ENCODE results near the gene SKI. TPM values are rescaled to one million over a fixed set of nuclear protein-coding genes. Genes with fewer than 3 reads are reported as not detected.

Gene SKI
- total RNA-seq, 2 experiments from 2014 or later, result 286 to 324 TPM

- no peak for DNase-seq
- CTCF ChIA-PET, result no interaction called here
- intact Hi-C loops (cut with DNase I, micrococcal nuclease), result no loop called here
- no peak overlapping the region for H3K27ac ChIP-seq (ENCODE audit: low read depth in 1 of 2, low read length in 2 of 2)
- Mint-ChIP-seq H3K9me3 (no peaks in the 10 kb centered on the region), H3K27me3 (no peaks in the 10 kb centered on the region), H3K4me3 (no peak overlapping the region), H3K4me1 (ENCODE audit: low read depth) (no peaks in the 10 kb centered on the region), H3K36me3 (ENCODE audit: low read depth) (peaks cover 15% of the 10 kb centered on the region), H3K27ac (no peak overlapping the region)
- no peak overlapping the region for H3K4me3 ChIP-seq (ENCODE audit: low read length)
- no peaks in the 10 kb centered on the region for H3K4me1 ChIP-seq (ENCODE audit: insufficient read depth, low read length)
- peaks cover 18% of the 10 kb centered on the region for H3K36me3 ChIP-seq (ENCODE audit: insufficient read depth, low read length)
- no peak for TF ChIP-seq CTCF (IDR thresholded peaks at IDR 0.05)
- no peaks in the 10 kb centered on the region for H3K27me3 ChIP-seq (ENCODE audit: control insufficient read depth in 1 of 2, insufficient read depth in 2 of 2, low read length in 2 of 2)
- H3K9me3 ChIP-seq (ENCODE audit: control insufficient read depth in 1 of 2, insufficient read depth in 1 of 2, low read length in 2 of 2), result no peaks in the 10 kb centered on the region
- no peak for ATAC-seq (ENCODE audit: poor library complexity)
- POLR2A ChIA-PET, result no interaction called here
Measured at GRCh38 chr1:2180297-2181245, 47.5 kb upstream of the SKI start.

GRCh38 chr1:2181271-2181670 is 46.8 kb upstream of the SKI start:
- TF ChIP-seq CTCF (IDR thresholded peaks at IDR 0.05), result no peak
- intact Hi-C loops (cut with DNase I, micrococcal nuclease), result no loop called here
- Mint-ChIP-seq H3K27me3 (no peaks in the 10 kb centered on the region), H3K4me1 (ENCODE audit: low read depth) (no peaks in the 10 kb centered on the region), H3K36me3 (ENCODE audit: low read depth) (peaks cover 17% of the 10 kb centered on the region), H3K27ac (no peak overlapping the region), H3K9me3 (no peaks in the 10 kb centered on the region), H3K4me3 (no peak overlapping the region)
- Histone ChIP-seq H3K9me3 (ENCODE audit: control insufficient read depth in 1 of 2, insufficient read depth in 1 of 2, low read length in 2 of 2) (no peaks in the 10 kb centered on the region), H3K27ac (ENCODE audit: low read depth in 1 of 2, low read length in 2 of 2) (no peak overlapping the region), H3K27me3 (ENCODE audit: control insufficient read depth in 1 of 2, insufficient read depth in 2 of 2, low read length in 2 of 2) (no peaks in the 10 kb centered on the region), H3K36me3 (ENCODE audit: insufficient read depth, low read length) (peaks cover 18% of the 10 kb centered on the region), H3K4me1 (ENCODE audit: insufficient read depth, low read length) (no peaks in the 10 kb centered on the region), H3K4me3 (ENCODE audit: low read length) (no peak overlapping the region)
- ATAC-seq (ENCODE audit: poor library complexity) (no peak), DNase-seq (no peak)
- CTCF ChIA-PET, result no interaction called here
- POLR2A ChIA-PET, result no interaction called here

GRCh38 chr1:2181752-2182151 is 46.4 kb upstream of the SKI start:
- no peak for TF ChIP-seq CTCF (IDR thresholded peaks at IDR 0.05)
- no peak overlapping the region for H3K27ac Mint-ChIP-seq
- Histone ChIP-seq H3K27me3 (ENCODE audit: control insufficient read depth in 1 of 2, insufficient read depth in 2 of 2, low read length in 2 of 2) (no peaks in the 10 kb centered on the region), H3K36me3 (ENCODE audit: insufficient read depth, low read length) (peaks cover 18% of the 10 kb centered on the region), H3K4me3 (ENCODE audit: low read length) (no peak overlapping the region), H3K9me3 (ENCODE audit: control insufficient read depth in 1 of 2, insufficient read depth in 1 of 2, low read length in 2 of 2) (no peaks in the 10 kb centered on the region), H3K4me1 (ENCODE audit: insufficient read depth, low read length) (no peaks in the 10 kb centered on the region), H3K27ac (ENCODE audit: low read depth in 1 of 2, low read length in 2 of 2) (no peak overlapping the region)
- POLR2A ChIA-PET, result no interaction called here
- CTCF ChIA-PET, result no interaction called here
- no peaks in the 10 kb centered on the region for H3K9me3 Mint-ChIP-seq
- no peak overlapping the region for H3K4me3 Mint-ChIP-seq
- H3K36me3 Mint-ChIP-seq (ENCODE audit: low read depth), result peaks cover 17% of the 10 kb centered on the region
- no peak for ATAC-seq (ENCODE audit: poor library complexity)
- no peak for DNase-seq
- no peaks in the 10 kb centered on the region for H3K4me1 Mint-ChIP-seq (ENCODE audit: low read depth)
- no peaks in the 10 kb centered on the region for H3K27me3 Mint-ChIP-seq
- intact Hi-C loops (cut with DNase I, micrococcal nuclease), result no loop called here

Data from CD4-positive, alpha-beta T cell (primary cell).